Heart left ventricle (tissue), 13 donors: ENCODE measurements around the gene STK4.

Experiments used
- CTCF ChIP-seq, 12 donors: fragments of 200-600 bp; sonication (generic) in 4 of 12; IDR thresholded peaks; one replicate each; pipeline versions ENCODE4 v1.5.0 to v1.8.0; 2018 to 2022; ENCODE audit warnings: antibody characterized with exemption in 12 of 12, mild to moderate bottlenecking in 5 of 12
- POLR2A ChIP-seq, 2 donors: fragments of 450-650 bp; IDR thresholded peaks; one replicate each; pipeline ENCODE4 v1.6.1; 2017; ENCODE audit warnings: antibody characterized with exemption in 2 of 2, mild to moderate bottlenecking in 2 of 2, moderate library complexity in 2 of 2
- donor health status: ischemic (EF 13 %, LVEDD 7.1; RV severe dilation, severe dysfunction).
- donor health status: DM: no; HTN: yes; CAD: no.
- donor health status: DM: no; HTN: no; CAD: no.
- donor health status: ischemic (EF 25% LVEDD 6.9; RV normal size, moderate dysfunction).
- donor health status: ischemic (EF 25% LVEDD 5.7; RV mildly dilated, moderate dysfunction).
- donor health status: ischemic (EF 35%, LVEDD 5.7; RV mildly dilated, moderate dysfunction).
- donor health status: nonischemic (EF 11% LVEDD 7.7; RV severe dilation, severe dysfunction).
- donor health status: DM: yes; HTN: yes; CAD: no.
- donor health status: PGD.
- donor health status: ischemic (EF 29% LVEDD 5.4; RV normal size, mild dysfunction).
- donor health status: nonischemic (EF 23%, LVEDD 6.1; RV moderate dilation, normal function).

DNA sequence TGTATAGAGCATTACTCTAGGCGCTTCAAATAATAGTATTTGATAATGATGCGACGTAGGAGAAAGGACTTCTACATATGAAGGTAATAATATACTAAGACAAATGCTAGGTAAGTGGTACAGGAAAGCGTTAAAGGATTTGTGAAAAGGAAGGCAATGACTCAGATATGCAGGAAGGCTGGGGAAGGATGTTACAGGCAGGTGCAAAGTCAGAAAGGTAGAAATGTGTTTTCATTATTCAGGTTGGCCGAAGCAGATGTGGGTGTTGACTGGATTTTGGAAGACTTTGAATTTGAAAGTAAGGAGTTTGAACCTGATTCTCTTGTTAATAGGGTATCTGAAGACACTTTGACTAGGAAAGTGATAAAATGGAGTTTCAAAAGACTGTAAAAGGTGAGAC lies 51.0 kb downstream of the STK4 start:
- TF ChIP-seq CTCF (IDR thresholded peaks at IDR 0.05) (no peak), POLR2A (IDR thresholded peaks at IDR 0.05) (no peak)
